ENCODE measurements around the gene TRIM26. TPM values are rescaled to one million over a fixed set of nuclear protein-coding genes. Genes with fewer than 3 reads are reported as not detected.
"Not testable (repeated sequence)": the region's sequence is repeated elsewhere in the genome, so short reads cannot be mapped to it uniquely, and the experiment has no call there.

Gene TRIM26
- total and polyA plus RNA-seq, 12 donors = 12.0 to 29.0 (median 21.8) TPM

GRCh38 chr6:30169658-30170614, 43.3 kb downstream of the TRIM26 start:
- H3K27me3 ChIP-seq = peaks cover 7 to 86% (median 69%) of the 10 kb centered on the region in 7 donors
- H3K36me3 ChIP-seq = no peaks in the 10 kb centered on the region
- H3K4me1 ChIP-seq = peaks cover 0 to 10% (median 9%) of the 10 kb centered on the region in 9 donors
- 23 to 25% methylated on average over 7 of the region's 7 CpGs for WGBS, 2 donors
- no peaks in the 10 kb centered on the region for H3K9me3 ChIP-seq
- DNase-seq (no peak), ATAC-seq (peak in 5 of 8 donors; percentile 69 to 77 (median 72))
- intact Hi-C loops (cut with DNase I) = loop anchor here in 4 of 10 donors (5.0 kb wide), 1 partner anchor 68 kb away; no protein-coding TSS in a partner anchor
- peak; percentile 45 to 82 (median 73) for TF ChIP-seq CTCF (IDR thresholded peaks at IDR 0.05)
- no peak overlapping the region for H3K27ac ChIP-seq
- no peak overlapping the region for H3K4me3 ChIP-seq

GRCh38 chr6:30168741-30169140, 44.5 kb downstream of the TRIM26 start:
- H3K36me3 ChIP-seq = no peaks in the 10 kb centered on the region
- intact Hi-C loops (cut with DNase I) = loop anchor here in 1 of 10 donors (5.0 kb wide), 1 partner anchor 66 kb away; no protein-coding TSS in a partner anchor
- WGBS, 2 donors = 46 to 56% methylated on average over 1 of the region's 1 CpG
- no peak overlapping the region for H3K4me3 ChIP-seq
- H3K9me3 ChIP-seq = no peaks in the 10 kb centered on the region
- no peak for ATAC-seq
- H3K4me1 ChIP-seq = peaks cover 0 to 10% (median 9%) of the 10 kb centered on the region in 9 donors
- no peak for DNase-seq
- peaks cover 7 to 86% (median 61%) of the 10 kb centered on the region in 7 donors for H3K27me3 ChIP-seq
- no peak overlapping the region for H3K27ac ChIP-seq
- no peak for TF ChIP-seq CTCF (IDR thresholded peaks at IDR 0.05)

- DNase-seq (no peak), ATAC-seq (no peak)
- no peaks in the 10 kb centered on the region for H3K36me3 ChIP-seq
- 56 to 60% methylated on average over 6 of the region's 6 CpGs for WGBS, 2 donors
- H3K4me3 ChIP-seq = no peak overlapping the region
- peaks cover 0 to 13% (median 6%) of the 10 kb centered on the region in 9 donors for H3K4me1 ChIP-seq
- intact Hi-C loops (cut with DNase I) = loop anchor here in 1 of 10 donors (5.0 kb wide), 1 partner anchor 65 kb away; no protein-coding TSS in a partner anchor
- no peak overlapping the region for H3K27ac ChIP-seq
- H3K27me3 ChIP-seq = peaks cover 7 to 77% (median 50%) of the 10 kb centered on the region in 7 donors
- TF ChIP-seq CTCF (IDR thresholded peaks at IDR 0.05) = no peak
- no peaks in the 10 kb centered on the region for H3K9me3 ChIP-seq
Observed at GRCh38 chr6:30167101-30167500, 46.1 kb downstream of the TRIM26 start.

- 82 to 100% methylated on average over 1 of the region's 1 CpG for WGBS, 2 donors
- H3K4me1 ChIP-seq, ATAC-seq, DNase-seq, H3K36me3 ChIP-seq, H3K9me3 ChIP-seq, H3K4me3 ChIP-seq, H3K27ac ChIP-seq: not testable (repeated sequence)
- H3K27me3 ChIP-seq = peaks cover 0 to 58% (median 31%) of the 10 kb centered on the region in 7 donors
- intact Hi-C loops (cut with DNase I) = loop anchor here in 1 of 10 donors (5.0 kb wide), 1 partner anchor 63 kb away; no protein-coding TSS in a partner anchor
Observed at GRCh38 chr6:30165238-30165637, 48.0 kb downstream of the TRIM26 start.

All from heart right ventricle (tissue), 16 donors.